ENCODE data around the gene NOL6.

The NOL6 gene

GRCh38 chr9:33435821-33436277 is 37.9 kb downstream of the NOL6 start:
- Histone ChIP-seq H3K4me3 (ENCODE audit: severe bottlenecking) (no peak overlapping the region), H3K27me3 (ENCODE audit: insufficient read depth, poor library complexity, severe bottlenecking) (no peaks in the 10 kb centered on the region), H3K9me3 (ENCODE audit: severe bottlenecking) (no peaks in the 10 kb centered on the region), H3K4me1 (ENCODE audit: insufficient read depth, poor library complexity, severe bottlenecking) (peaks cover 9% of the 10 kb centered on the region), H3K36me3 (ENCODE audit: low read depth) (no peaks in the 10 kb centered on the region), H3K27ac (ENCODE audit: poor library complexity, severe bottlenecking) (no peak overlapping the region)
- ATAC-seq (ENCODE audit: low read depth) = no peak
- no peak for TF ChIP-seq CTCF (IDR thresholded peaks at IDR 0.05; ENCODE audit: poor library complexity, severe bottlenecking)
- no peak for DNase-seq (ENCODE audit: low spot score)

DNA sequence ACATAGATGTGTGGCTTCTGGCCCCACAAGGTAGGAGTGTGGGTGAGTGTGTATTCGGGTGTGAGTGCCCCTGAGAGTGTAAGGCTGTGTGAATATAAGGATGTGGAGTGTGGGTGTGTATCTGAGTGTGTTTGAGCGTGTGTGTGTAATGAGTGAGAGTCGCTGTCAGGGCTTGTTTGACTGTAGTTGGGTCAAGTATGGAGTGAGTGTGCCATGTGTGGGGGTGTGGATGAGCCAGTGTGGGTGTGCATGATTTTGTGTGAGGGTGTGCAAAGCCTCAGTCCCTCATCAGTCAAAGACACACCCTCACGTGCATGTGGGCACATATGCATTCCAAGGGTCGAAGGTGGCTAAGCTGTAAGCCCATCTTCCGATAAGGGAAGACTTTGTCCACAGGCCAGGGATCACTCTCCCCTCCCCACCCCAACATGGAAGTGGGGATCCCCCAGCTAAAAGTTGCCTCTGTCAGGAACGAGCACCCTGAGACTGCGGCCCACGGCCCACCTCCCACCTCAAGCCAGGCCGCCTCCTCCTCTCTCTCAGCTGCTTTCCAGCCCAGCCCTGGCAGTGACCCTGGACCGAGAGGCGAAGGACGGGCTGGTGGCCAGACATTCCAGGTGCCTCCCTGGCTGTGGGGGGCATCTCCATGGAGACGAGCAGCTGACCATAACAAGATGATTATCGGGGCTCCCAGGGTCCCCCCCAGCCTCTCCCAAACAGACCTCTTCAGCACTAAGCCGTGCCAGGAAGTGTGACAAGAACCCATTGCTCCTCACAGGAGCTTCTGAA is 39.2 kb downstream of the NOL6 start:
- TF ChIP-seq CTCF (IDR thresholded peaks at IDR 0.05; ENCODE audit: poor library complexity, severe bottlenecking) = no peak
- no peak overlapping the region for H3K27ac ChIP-seq (ENCODE audit: poor library complexity, severe bottlenecking)
- H3K27me3 ChIP-seq (ENCODE audit: insufficient read depth, poor library complexity, severe bottlenecking) = no peaks in the 10 kb centered on the region
- ATAC-seq (ENCODE audit: low read depth) (no peak), DNase-seq (ENCODE audit: low spot score) (no peak)
- no peaks in the 10 kb centered on the region for H3K36me3 ChIP-seq (ENCODE audit: low read depth)
- no peak overlapping the region for H3K4me3 ChIP-seq (ENCODE audit: severe bottlenecking)
- H3K4me1 ChIP-seq (ENCODE audit: insufficient read depth, poor library complexity, severe bottlenecking) = peaks cover 6% of the 10 kb centered on the region
- no peaks in the 10 kb centered on the region for H3K9me3 ChIP-seq (ENCODE audit: severe bottlenecking)

DNA sequence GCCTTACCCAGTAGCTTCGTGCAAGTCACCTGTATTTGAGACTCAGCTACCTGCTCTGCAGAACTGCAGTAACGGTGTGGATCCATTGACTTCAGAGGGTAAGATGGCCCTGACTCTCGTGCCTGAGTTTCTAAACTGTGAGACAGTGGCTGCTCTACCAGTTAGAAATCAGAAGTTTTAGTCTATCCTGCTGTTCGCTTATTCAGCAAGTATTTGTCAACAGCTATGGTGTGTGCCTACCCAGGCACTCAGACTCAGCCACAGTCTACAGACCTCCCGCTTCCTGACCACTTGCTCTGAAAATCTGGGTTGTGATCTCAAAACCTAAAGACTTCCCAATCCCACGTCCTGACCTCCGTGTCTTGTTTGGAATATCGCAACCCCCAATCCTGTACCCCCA is 39.9 kb downstream of the NOL6 start:
- H3K9me3 ChIP-seq (ENCODE audit: severe bottlenecking) = no peaks in the 10 kb centered on the region
- TF ChIP-seq CTCF (IDR thresholded peaks at IDR 0.05; ENCODE audit: poor library complexity, severe bottlenecking) = no peak
- DNase-seq (ENCODE audit: low spot score) (no peak), ATAC-seq (ENCODE audit: low read depth) (no peak)
- no peaks in the 10 kb centered on the region for H3K27me3 ChIP-seq (ENCODE audit: insufficient read depth, poor library complexity, severe bottlenecking)
- H3K27ac ChIP-seq (ENCODE audit: poor library complexity, severe bottlenecking) = no peak overlapping the region
- H3K4me3 ChIP-seq (ENCODE audit: severe bottlenecking) = no peak overlapping the region
- no peaks in the 10 kb centered on the region for H3K36me3 ChIP-seq (ENCODE audit: low read depth)
- H3K4me1 ChIP-seq (ENCODE audit: insufficient read depth, poor library complexity, severe bottlenecking) = peaks cover 3% of the 10 kb centered on the region

- ATAC-seq (ENCODE audit: low read depth) = no peak
- Histone ChIP-seq H3K27me3 (ENCODE audit: insufficient read depth, poor library complexity, severe bottlenecking) (no peaks in the 10 kb centered on the region), H3K36me3 (ENCODE audit: low read depth) (no peaks in the 10 kb centered on the region), H3K9me3 (ENCODE audit: severe bottlenecking) (no peaks in the 10 kb centered on the region), H3K4me3 (ENCODE audit: severe bottlenecking) (no peak overlapping the region), H3K4me1 (ENCODE audit: insufficient read depth, poor library complexity, severe bottlenecking) (peaks cover 3% of the 10 kb centered on the region), H3K27ac (ENCODE audit: poor library complexity, severe bottlenecking) (no peak overlapping the region)
- no peak for TF ChIP-seq CTCF (IDR thresholded peaks at IDR 0.05; ENCODE audit: poor library complexity, severe bottlenecking)
- DNase-seq (ENCODE audit: low spot score) = no peak
Observed at GRCh38 chr9:33431420-33431819, 42.3 kb downstream of the NOL6 start.

DNA sequence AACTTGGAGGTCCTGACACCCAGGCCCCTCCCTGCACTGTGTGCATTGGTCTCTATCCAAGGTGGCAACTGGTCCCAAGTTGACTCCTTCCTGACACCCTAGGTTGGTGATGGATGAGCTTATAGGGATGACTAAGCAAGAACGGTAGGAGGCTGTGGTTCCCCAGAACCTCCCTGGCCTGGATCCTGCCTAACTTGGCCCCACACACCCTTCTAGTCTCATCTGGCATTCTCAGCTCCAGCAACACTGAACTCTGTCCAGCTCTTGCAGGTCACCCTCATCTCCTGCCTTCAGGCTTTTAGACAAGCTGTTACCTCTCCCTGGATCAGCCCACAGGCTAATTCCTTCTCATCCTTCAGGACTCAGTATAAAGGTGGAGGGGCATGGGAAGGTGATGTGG is 42.8 kb downstream of the NOL6 start:
- no peak for DNase-seq (ENCODE audit: low spot score)
- Histone ChIP-seq H3K4me3 (ENCODE audit: severe bottlenecking) (no peak overlapping the region), H3K9me3 (ENCODE audit: severe bottlenecking) (no peaks in the 10 kb centered on the region), H3K27me3 (ENCODE audit: insufficient read depth, poor library complexity, severe bottlenecking) (no peaks in the 10 kb centered on the region), H3K36me3 (ENCODE audit: low read depth) (no peaks in the 10 kb centered on the region), H3K27ac (ENCODE audit: poor library complexity, severe bottlenecking) (no peak overlapping the region), H3K4me1 (ENCODE audit: insufficient read depth, poor library complexity, severe bottlenecking) (peaks cover 3% of the 10 kb centered on the region)
- ATAC-seq (ENCODE audit: low read depth) = no peak
- no peak for TF ChIP-seq CTCF (IDR thresholded peaks at IDR 0.05; ENCODE audit: poor library complexity, severe bottlenecking)
